ENCODE measurements around the gene GAS7. TPM values are rescaled to one million over a fixed set of nuclear protein-coding genes. Genes with fewer than 3 reads are reported as not detected.

Gene GAS7
- total RNA-seq, 1 donor from 2014 or later, result 0.16 TPM

GRCh38 chr17:10117581-10118001 lies 80.8 kb downstream of the GAS7 start:
- intact Hi-C loops (cut with micrococcal nuclease), result loop anchor here (10.0 kb wide), 1 partner anchor 77 kb away; the partner anchor contains the start of gene GAS7
- Mint-ChIP-seq H3K4me1 (ENCODE audit: low read depth) (peaks cover 37% of the 10 kb centered on the region), H3K4me3 (no peak overlapping the region), H3K27me3 (ENCODE audit: insufficient read depth) (peaks cover 9% of the 10 kb centered on the region), H3K27ac (no peak overlapping the region), H3K9me3 (no peaks in the 10 kb centered on the region), H3K36me3 (ENCODE audit: low read depth) (no peaks in the 10 kb centered on the region)
- DNase-seq (ENCODE audit: low spot score), result no peak

DNA sequence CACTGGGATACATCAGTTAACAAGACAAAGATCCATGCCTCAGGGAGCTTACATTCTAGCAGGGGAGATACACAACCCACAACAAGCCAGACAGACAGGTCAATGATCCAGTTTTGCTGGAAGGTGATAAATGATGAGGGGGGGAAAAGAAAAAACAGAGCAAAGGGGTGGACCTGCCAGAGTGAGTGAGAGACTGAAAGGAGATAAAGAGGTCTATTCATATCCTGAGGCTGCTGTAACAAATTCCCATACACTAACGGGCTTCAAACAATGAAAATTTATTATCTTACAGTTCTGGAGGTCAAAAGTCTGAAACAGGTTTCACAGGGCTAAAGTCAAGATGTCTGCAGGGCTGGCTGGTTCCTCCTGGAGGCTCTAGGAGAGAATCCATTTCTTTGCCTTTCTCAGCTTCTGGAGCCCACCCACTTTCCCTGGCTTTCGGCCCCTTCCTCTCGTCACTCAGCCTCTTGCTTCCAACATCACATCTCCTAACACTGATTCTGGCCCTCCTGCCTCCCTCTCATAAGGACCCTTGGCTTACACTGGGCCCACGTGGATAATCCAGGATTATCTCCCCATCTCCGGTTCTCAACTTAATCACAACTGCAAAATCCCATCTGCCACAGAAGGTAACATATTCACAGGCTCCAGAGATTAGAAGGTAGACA lies 81.5 kb downstream of the GAS7 start:
- Mint-ChIP-seq H3K36me3 (ENCODE audit: low read depth) (no peaks in the 10 kb centered on the region), H3K4me1 (ENCODE audit: low read depth) (peaks cover 32% of the 10 kb centered on the region), H3K4me3 (no peak overlapping the region), H3K27me3 (ENCODE audit: insufficient read depth) (peaks cover 11% of the 10 kb centered on the region), H3K27ac (no peak overlapping the region), H3K9me3 (no peaks in the 10 kb centered on the region)
- DNase-seq (ENCODE audit: low spot score), result no peak
- intact Hi-C loops (cut with micrococcal nuclease), result loop anchor here (10.0 kb wide), 1 partner anchor 78 kb away; the partner anchor contains the start of gene GAS7

GRCh38 chr17:10116267-10116666 lies 82.1 kb downstream of the GAS7 start:
- H3K4me1 Mint-ChIP-seq (ENCODE audit: low read depth), result peaks cover 29% of the 10 kb centered on the region
- H3K27ac Mint-ChIP-seq, result no peak overlapping the region
- H3K27me3 Mint-ChIP-seq (ENCODE audit: insufficient read depth), result peaks cover 11% of the 10 kb centered on the region

GRCh38 chr17:10115536-10115932 lies 82.9 kb downstream of the GAS7 start:
- no peaks in the 10 kb centered on the region for H3K9me3 Mint-ChIP-seq
- H3K27me3 Mint-ChIP-seq (ENCODE audit: insufficient read depth), result peaks cover 11% of the 10 kb centered on the region
- H3K4me3 Mint-ChIP-seq, result no peak overlapping the region
- no peak for DNase-seq (ENCODE audit: low spot score)
- H3K36me3 Mint-ChIP-seq (ENCODE audit: low read depth), result no peaks in the 10 kb centered on the region
- no peak overlapping the region for H3K27ac Mint-ChIP-seq
- peaks cover 29% of the 10 kb centered on the region for H3K4me1 Mint-ChIP-seq (ENCODE audit: low read depth)
- intact Hi-C loops (cut with micrococcal nuclease), result loop anchor here (10.0 kb wide), 1 partner anchor 79 kb away; the partner anchor contains the start of gene GAS7

More at GRCh38 chr17:10116267-10116666, 82.1 kb downstream of the GAS7 start:
- no peak for DNase-seq (ENCODE audit: low spot score)
- Mint-ChIP-seq H3K4me3 (no peak overlapping the region), H3K36me3 (ENCODE audit: low read depth) (no peaks in the 10 kb centered on the region), H3K9me3 (no peaks in the 10 kb centered on the region)
- intact Hi-C loops (cut with micrococcal nuclease), result loop anchor here (10.0 kb wide), 1 partner anchor 79 kb away; the partner anchor contains the start of gene GAS7

- intact Hi-C loops (cut with micrococcal nuclease), result loop anchor here (10.0 kb wide), 1 partner anchor 80 kb away; the partner anchor contains the start of gene GAS7
- DNase-seq (ENCODE audit: low spot score), result peak; percentile 9
- H3K27ac Mint-ChIP-seq, result peak overlapping the region; percentile 47
Observed at GRCh38 chr17:10114931-10115535, 83.4 kb downstream of the GAS7 start.

DNA sequence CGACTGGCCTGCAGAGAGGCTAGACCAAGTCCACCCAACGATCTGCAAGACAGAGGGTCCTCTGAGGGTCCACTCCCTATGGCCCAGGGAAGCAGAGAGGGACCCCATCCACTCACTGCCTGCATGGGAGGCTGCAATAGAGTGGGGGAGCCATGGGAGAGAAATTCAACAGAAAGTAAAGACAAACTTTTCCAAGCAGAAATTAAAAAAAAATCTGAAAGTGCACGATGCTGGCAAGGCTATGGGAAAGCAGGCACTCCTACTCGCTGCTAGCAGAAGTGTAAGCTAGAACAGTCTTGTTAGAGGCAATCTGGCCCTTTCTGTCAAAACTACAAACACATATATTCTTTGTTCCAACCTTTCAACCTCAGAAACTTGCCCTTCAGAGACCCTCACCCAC lies 85.4 kb downstream of the GAS7 start:
- Mint-ChIP-seq H3K4me3 (no peak overlapping the region), H3K4me1 (ENCODE audit: low read depth) (peaks cover 16% of the 10 kb centered on the region), H3K9me3 (no peaks in the 10 kb centered on the region), H3K27ac (no peak overlapping the region), H3K27me3 (ENCODE audit: insufficient read depth) (peaks cover 11% of the 10 kb centered on the region), H3K36me3 (ENCODE audit: low read depth) (no peaks in the 10 kb centered on the region)
- intact Hi-C loops (cut with micrococcal nuclease), result loop anchor here (10.0 kb wide), 1 partner anchor 82 kb away; the partner anchor contains the start of gene GAS7
- DNase-seq (ENCODE audit: low spot score), result no peak

More at GRCh38 chr17:10114931-10115535, 83.4 kb downstream of the GAS7 start:
- peaks cover 11% of the 10 kb centered on the region for H3K27me3 Mint-ChIP-seq (ENCODE audit: insufficient read depth)
- peaks cover 29% of the 10 kb centered on the region for H3K4me1 Mint-ChIP-seq (ENCODE audit: low read depth)
- H3K9me3 Mint-ChIP-seq, result no peaks in the 10 kb centered on the region
- no peaks in the 10 kb centered on the region for H3K36me3 Mint-ChIP-seq (ENCODE audit: low read depth)
- H3K4me3 Mint-ChIP-seq, result peak overlapping the region; percentile 44

DNA sequence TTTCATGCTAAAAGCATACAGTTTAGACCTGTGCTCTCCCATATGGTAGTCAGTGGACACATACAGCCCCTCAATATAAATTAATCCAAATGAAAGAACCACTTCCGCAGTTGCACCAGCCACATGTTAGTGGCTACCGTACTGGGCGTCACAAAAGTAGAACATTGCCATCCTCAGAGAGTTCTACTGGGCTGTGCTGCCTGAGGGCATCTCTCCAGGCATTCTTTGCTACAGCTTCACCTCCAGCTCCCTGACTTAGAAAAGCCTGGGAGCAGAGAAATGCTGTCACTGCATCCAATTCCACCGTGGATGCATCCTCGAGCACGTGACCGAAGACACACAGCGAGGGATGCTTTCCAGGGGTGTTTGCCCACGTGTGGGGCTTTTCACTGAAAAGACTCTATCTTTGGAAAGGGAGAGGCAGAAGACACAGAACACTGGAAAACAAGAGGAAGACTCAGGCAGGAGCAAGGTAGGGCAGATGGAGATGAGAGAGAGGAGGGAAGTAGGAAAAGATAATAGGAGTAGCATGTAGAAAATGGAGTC lies 86.4 kb downstream of the GAS7 start:
- H3K36me3 Mint-ChIP-seq (ENCODE audit: low read depth), result no peaks in the 10 kb centered on the region
- H3K27me3 Mint-ChIP-seq (ENCODE audit: insufficient read depth), result peaks cover 9% of the 10 kb centered on the region
- no peak overlapping the region for H3K4me3 Mint-ChIP-seq
- peaks cover 16% of the 10 kb centered on the region for H3K4me1 Mint-ChIP-seq (ENCODE audit: low read depth)
- intact Hi-C loops (cut with micrococcal nuclease), result loop anchor here (10.0 kb wide), 1 partner anchor 83 kb away; the partner anchor contains the start of gene GAS7
- DNase-seq (ENCODE audit: low spot score), result no peak
- no peak overlapping the region for H3K27ac Mint-ChIP-seq
- no peaks in the 10 kb centered on the region for H3K9me3 Mint-ChIP-seq

DNA sequence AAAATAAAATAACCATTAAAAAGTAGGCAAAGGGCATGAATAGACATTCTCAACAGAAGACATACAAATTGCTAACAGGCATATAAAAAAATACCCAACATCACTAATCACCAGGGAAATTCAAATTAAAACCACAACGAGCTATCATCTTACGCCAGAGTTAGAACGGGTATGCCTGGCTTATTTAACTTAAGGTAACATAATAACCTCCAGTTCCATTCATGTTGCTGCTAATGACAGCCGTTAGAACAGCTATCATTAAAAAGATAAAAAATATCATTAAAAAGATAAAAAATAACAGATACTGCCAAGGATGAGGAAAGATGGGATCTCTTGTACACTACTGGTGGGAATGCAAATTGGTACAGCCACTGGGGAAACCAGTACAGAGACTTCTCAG lies 89.3 kb downstream of the GAS7 start:
- Mint-ChIP-seq H3K27me3 (ENCODE audit: insufficient read depth) (peaks cover 4% of the 10 kb centered on the region), H3K9me3 (no peaks in the 10 kb centered on the region), H3K4me1 (ENCODE audit: low read depth) (peaks cover under 1% of the 10 kb centered on the region), H3K27ac (no peak overlapping the region), H3K4me3 (no peak overlapping the region), H3K36me3 (ENCODE audit: low read depth) (no peaks in the 10 kb centered on the region)
- DNase-seq (ENCODE audit: low spot score), result no peak
- intact Hi-C loops (cut with micrococcal nuclease), result no loop called here

DNA sequence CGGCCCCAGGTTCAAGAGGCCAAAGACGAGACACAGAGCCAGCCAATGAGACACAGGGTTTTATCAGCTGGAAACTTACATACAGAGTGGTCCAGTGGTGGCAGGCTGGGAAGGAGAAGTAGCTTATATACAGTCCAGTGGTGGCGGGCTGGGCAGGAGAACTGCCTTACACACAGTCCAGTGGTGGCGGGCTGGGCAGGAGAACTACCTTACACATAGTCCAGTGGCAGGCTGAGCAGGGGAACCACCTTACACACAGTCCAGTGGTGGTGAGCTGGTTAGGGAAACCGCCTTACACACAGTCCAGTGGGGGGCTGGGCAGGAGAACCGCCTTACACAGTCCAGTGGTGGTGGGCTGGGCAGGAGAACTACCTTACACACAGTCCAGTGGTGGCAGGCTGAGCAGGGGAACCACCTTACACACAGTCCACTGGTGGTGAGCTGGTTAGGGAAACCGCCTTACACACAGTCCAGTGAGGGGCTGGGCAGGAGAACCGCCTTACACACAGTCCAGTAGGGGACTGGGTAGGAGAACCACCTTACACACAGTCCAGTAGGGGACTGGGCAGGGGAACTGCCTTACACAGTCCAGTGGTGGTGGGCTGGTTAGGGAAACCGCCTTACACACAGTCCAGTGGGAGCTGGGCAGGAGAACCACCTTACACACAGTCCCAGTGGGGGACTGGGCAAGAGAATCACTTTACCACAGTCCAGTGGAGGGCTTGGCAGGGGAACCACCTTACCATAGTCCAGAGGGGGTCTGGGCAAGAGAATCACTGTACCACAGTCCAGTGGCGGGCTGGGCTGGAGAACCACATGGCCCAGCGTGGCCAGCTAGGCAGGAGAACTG lies 90.9 kb downstream of the GAS7 start:
- Mint-ChIP-seq H3K9me3 (no peaks in the 10 kb centered on the region), H3K27ac (no peak overlapping the region), H3K36me3 (ENCODE audit: low read depth) (no peaks in the 10 kb centered on the region), H3K27me3 (ENCODE audit: insufficient read depth) (peaks cover 3% of the 10 kb centered on the region), H3K4me1 (ENCODE audit: low read depth) (no peaks in the 10 kb centered on the region), H3K4me3 (no peak overlapping the region)
- intact Hi-C loops (cut with micrococcal nuclease), result no loop called here
- no peak for DNase-seq (ENCODE audit: low spot score)

- Mint-ChIP-seq H3K27ac (no peak overlapping the region), H3K27me3 (ENCODE audit: insufficient read depth) (peaks cover 2% of the 10 kb centered on the region), H3K9me3 (no peaks in the 10 kb centered on the region), H3K4me1 (ENCODE audit: low read depth) (no peaks in the 10 kb centered on the region), H3K36me3 (ENCODE audit: low read depth) (no peaks in the 10 kb centered on the region), H3K4me3 (no peak overlapping the region)
- intact Hi-C loops (cut with micrococcal nuclease), result no loop called here
- no peak for DNase-seq (ENCODE audit: low spot score)
Observed at GRCh38 chr17:10106067-10106466, 92.3 kb downstream of the GAS7 start.

DNA sequence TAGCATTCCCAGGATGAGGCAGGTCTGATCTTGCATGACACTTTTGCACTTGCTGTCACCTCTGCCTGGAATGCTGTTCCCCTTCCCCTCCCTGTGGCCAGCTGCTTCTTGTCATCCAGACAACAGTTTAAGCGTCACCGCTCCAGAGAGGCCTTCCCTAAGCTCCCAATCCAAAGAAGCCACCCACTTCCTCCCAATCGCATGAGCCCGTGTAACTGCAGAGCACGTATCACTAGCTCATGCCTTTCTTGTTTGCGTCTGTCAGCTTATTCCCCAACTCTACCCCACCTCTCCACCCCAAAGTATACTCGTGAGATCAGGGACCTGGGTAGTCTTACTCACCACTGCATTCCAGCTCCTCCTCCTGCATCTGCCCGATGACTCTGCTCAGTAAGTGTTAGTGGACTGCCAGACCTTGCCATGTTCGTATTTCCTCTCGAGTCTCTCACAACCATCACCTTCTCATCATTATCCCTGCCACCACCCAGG lies 92.8 kb downstream of the GAS7 start:
- DNase-seq (ENCODE audit: low spot score), result no peak
- Mint-ChIP-seq H3K27ac (no peak overlapping the region), H3K36me3 (ENCODE audit: low read depth) (no peaks in the 10 kb centered on the region), H3K27me3 (ENCODE audit: insufficient read depth) (peaks cover 2% of the 10 kb centered on the region), H3K9me3 (no peaks in the 10 kb centered on the region), H3K4me3 (no peak overlapping the region), H3K4me1 (ENCODE audit: low read depth) (no peaks in the 10 kb centered on the region)
- intact Hi-C loops (cut with micrococcal nuclease), result no loop called here

GRCh38 chr17:10103712-10104111 lies 94.7 kb downstream of the GAS7 start:
- Mint-ChIP-seq H3K36me3 (ENCODE audit: low read depth) (no peaks in the 10 kb centered on the region), H3K4me3 (no peak overlapping the region), H3K27me3 (ENCODE audit: insufficient read depth) (peaks cover 2% of the 10 kb centered on the region), H3K9me3 (no peaks in the 10 kb centered on the region), H3K27ac (no peak overlapping the region), H3K4me1 (ENCODE audit: low read depth) (no peaks in the 10 kb centered on the region)
- no peak for DNase-seq (ENCODE audit: low spot score)
- intact Hi-C loops (cut with micrococcal nuclease), result no loop called here
